Prostate gland (tissue), 2 donors: ENCODE data around the gene PPP1R13B.

Experiments used
- CTCF ChIP-seq, 4 experiments: fragments of 200-600 bp in 2 of 4; fragments of 450-650 bp in 2 of 4; sonication (generic) in 2 of 4; IDR thresholded peaks; 1 replicate in 3 of 4; 2 replicates in 1 of 4; pipeline ENCODE4 v1.5.1; 2016 to 2019; ENCODE audit warnings: antibody characterized with exemption in 4 of 4, mild to moderate bottlenecking in 2 of 4, moderate library complexity in 2 of 4
- POLR2A ChIP-seq: fragments of 450-650 bp; IDR thresholded peaks from one replicate; pipeline ENCODE4 v1.6.1; 2016; ENCODE audit warnings: antibody characterized with exemption, mild to moderate bottlenecking
- POLR2AphosphoS5 ChIP-seq: sonication (generic); formaldehyde crosslinking; IDR thresholded peaks from one replicate; pipeline ENCODE4 v1.6.1; 2017; ENCODE audit warnings: antibody characterized with exemption

- TF ChIP-seq POLR2A (no peak), CTCF (IDR thresholded peaks at IDR 0.05) (no peak), POLR2AphosphoS5 (no peak)
Measured at GRCh38 chr14:103816991-103817390, 30.4 kb downstream of the PPP1R13B start.
